HG02870 (cell line): ENCODE measurements around the gene PROK2.

Experiments
- ATAC-seq: cut with Tn5 transposase; IDR thresholded peaks from one replicate; pipeline ENCODE4 v1.9.1; 2021; ENCODE audit warnings: mild to moderate bottlenecking, moderate library complexity; ENCODE audit not compliant: unreplicated experiment

The PROK2 gene

GRCh38 chr3:71784914-71785531 is at the start of gene PROK2:
PROK2 (minus strand) TSS chr3:71785148; CDS start chr3:71785052, 96 bp downstream.
- ATAC-seq = no peak

GRCh38 chr3:71831599-71831998 is 46.7 kb upstream of the PROK2 start:
- ATAC-seq = no peak

- ATAC-seq = no peak
These were observed 40.8 kb upstream of the PROK2 start for GRCh38 chr3:71825551-71826283.

GRCh38 chr3:71821116-71821515 is 36.2 kb upstream of the PROK2 start:
- ATAC-seq = no peak

- no peak for ATAC-seq
These were observed 32.3 kb upstream of the PROK2 start for GRCh38 chr3:71817262-71817661.

- no peak for ATAC-seq
These were observed 31.8 kb upstream of the PROK2 start for GRCh38 chr3:71816767-71817156.

GRCh38 chr3:71815340-71816067 is 30.6 kb upstream of the PROK2 start:
- ATAC-seq = no peak

GRCh38 chr3:71813704-71814103 is 28.8 kb upstream of the PROK2 start:
- no peak for ATAC-seq

- ATAC-seq = no peak
These were observed 28.1 kb upstream of the PROK2 start for GRCh38 chr3:71813073-71813472.

GRCh38 chr3:71810056-71810455 is 25.1 kb upstream of the PROK2 start:
- ATAC-seq = no peak

- no peak for ATAC-seq
These were observed 24.5 kb upstream of the PROK2 start for GRCh38 chr3:71809321-71810026.

- ATAC-seq = no peak
These were observed 21.8 kb upstream of the PROK2 start for GRCh38 chr3:71806736-71807135.

GRCh38 chr3:71805691-71806090 is 20.7 kb upstream of the PROK2 start:
- no peak for ATAC-seq

- no peak for ATAC-seq
These were observed 20.3 kb upstream of the PROK2 start for GRCh38 chr3:71805199-71805598.

GRCh38 chr3:71803248-71803647 is 18.3 kb upstream of the PROK2 start:
- ATAC-seq = no peak

GRCh38 chr3:71801986-71802385 is 17.0 kb upstream of the PROK2 start:
- no peak for ATAC-seq

GRCh38 chr3:71800023-71800422 is 15.1 kb upstream of the PROK2 start:
- no peak for ATAC-seq

GRCh38 chr3:71797455-71797854 is 12.5 kb upstream of the PROK2 start:
- no peak for ATAC-seq

GRCh38 chr3:71796290-71796689 is 11.3 kb upstream of the PROK2 start:
- ATAC-seq = no peak

GRCh38 chr3:71791634-71792033 is 6.7 kb upstream of the PROK2 start:
- no peak for ATAC-seq

- ATAC-seq = no peak
These were observed 5.0 kb upstream of the PROK2 start for GRCh38 chr3:71789922-71790321.
